Endodermal cell (in vitro differentiated cells): ENCODE measurements around the gene SPOUT1. TPM values are rescaled to one million over a fixed set of nuclear protein-coding genes. Genes with fewer than 3 reads are reported as not detected.

Experiments used
- DNase-seq: peaks from one replicate; pipeline ENCODE4 v3.0.0-alpha.2; 2017
- H3K27ac ChIP-seq: 2 replicates; pipeline ENCODE4 v1.5.1; 2013; ENCODE audit warnings: mild to moderate bottlenecking, low read depth, low read length, moderate library complexity
- H3K27me3 ChIP-seq: 2 replicates; pipeline ENCODE4 v1.6.1; 2013; ENCODE audit warnings: mild to moderate bottlenecking, low read length, moderate library complexity; ENCODE audit not compliant: insufficient read depth, control insufficient read depth, poor library complexity, severe bottlenecking
- H3K36me3 ChIP-seq: 2 replicates; pipeline ENCODE4 v1.7.0; 2013; ENCODE audit warnings: mild to moderate bottlenecking, low read length, moderate library complexity; ENCODE audit not compliant: control insufficient read depth, insufficient read depth
- H3K4me1 ChIP-seq: one replicate; pipeline ENCODE4 v1.7.0; 2013; ENCODE audit warnings: low read length; ENCODE audit not compliant: control insufficient read depth, insufficient read depth
- H3K4me3 ChIP-seq: 2 replicates; pipeline ENCODE4 v1.5.1; 2013; ENCODE audit warnings: mild to moderate bottlenecking, low read length, moderate library complexity
- H3K9ac ChIP-seq: 2 replicates; pipeline ENCODE4 v1.6.1; 2013; ENCODE audit warnings: mild to moderate bottlenecking, low read length, moderate library complexity; ENCODE audit not compliant: poor library complexity, severe bottlenecking; ENCODE audit errors: extremely low read depth
- H3K9me3 ChIP-seq: 2 replicates; pipeline ENCODE4 v1.6.1; 2013; ENCODE audit warnings: mild to moderate bottlenecking, low read length, moderate library complexity; ENCODE audit not compliant: control insufficient read depth
- H3K27ac Mint-ChIP-seq: 2 replicates; pipeline ENCODE4 v1.8.0; 2020; ENCODE audit warnings: mixed read lengths
- H3K27me3 Mint-ChIP-seq: 2 replicates; pipeline ENCODE4 v1.8.0; 2021; ENCODE audit warnings: mild to moderate bottlenecking, mixed read lengths; ENCODE audit not compliant: insufficient read depth
- H3K36me3 Mint-ChIP-seq: 2 replicates; pipeline ENCODE4 v1.8.0; 2020; ENCODE audit warnings: low read depth, mixed read lengths
- H3K4me1 Mint-ChIP-seq: 2 replicates; pipeline ENCODE4 v1.8.0; 2020; ENCODE audit warnings: mixed read lengths
- H3K4me3 Mint-ChIP-seq: 2 replicates; pipeline ENCODE4 v1.8.0; 2020; ENCODE audit warnings: mild to moderate bottlenecking, moderate library complexity, mixed read lengths
- H3K9me3 Mint-ChIP-seq: 2 replicates; pipeline ENCODE4 v1.8.0; 2020; ENCODE audit warnings: mild to moderate bottlenecking, mixed read lengths
- CTCF ChIP-seq: fragments of 200-600 bp; sonication (generic); conservative IDR thresholded peaks from 2 replicates; pipeline ENCODE4 v1.5.0; 2021; ENCODE audit warnings: antibody characterized with exemption, mild to moderate bottlenecking
- WGBS, 2 experiments: methylation state at CpG; one replicate each; pipeline versions ENCODE4 v1.1.5 to v1.1.7; 2013; ENCODE audit warnings: missing lambda C conversion rate in 2 of 2, mixed read lengths in 1 of 2; ENCODE audit not compliant: insufficient coverage in 1 of 2, insufficient read length in 1 of 2; 5-methylcytosine and 5-hydroxymethylcytosine counted together
- total RNA-seq, 2 donors: library from RNA; stranded (reverse); fragmentation: NEBNext Ultra II Directional in 1 of 2; extraction: Animal tissue kit (Norgen Biotek cat#: 25700) in 1 of 2; gene quantifications; 2 replicates in 1 of 2; 3 replicates in 1 of 2; pipeline ENCODE4 v1.2.1, GENCODE V29; 2021

Gene SPOUT1
- total RNA-seq, 2 donors from 2014 or later: 66.9 to 86.5 TPM

- TF ChIP-seq CTCF: no peak
- Mint-ChIP-seq H3K9me3 (no peaks in the 10 kb centered on the region), H3K4me3 (peak overlapping the region; percentile 59), H3K27ac (no peak overlapping the region), H3K27me3 (peaks cover 1% of the 10 kb centered on the region), H3K4me1 (peaks cover 9% of the 10 kb centered on the region), H3K36me3 (peaks cover 23% of the 10 kb centered on the region)
- Histone ChIP-seq H3K4me1 (no peaks in the 10 kb centered on the region), H3K9ac (no peak overlapping the region), H3K4me3 (peak overlapping the region; percentile 77), H3K27me3 (no peaks in the 10 kb centered on the region), H3K27ac (no peak overlapping the region), H3K36me3 (peaks cover 17% of the 10 kb centered on the region), H3K9me3 (no peaks in the 10 kb centered on the region)
- no peak for DNase-seq
- WGBS, 2 experiments: 85 to 90% methylated on average over 7 to 18 of the region's 18 CpGs
Measured at GRCh38 chr9:128819716-128820664, 9.6 kb downstream of the SPOUT1 start.

- H3K36me3 Mint-ChIP-seq: peaks cover 14% of the 10 kb centered on the region
Measured at GRCh38 chr9:128818839-128819715, 10.5 kb downstream of the SPOUT1 start.

More at GRCh38 chr9:128818839-128819715, 10.5 kb downstream of the SPOUT1 start:
- peak; percentile 82 for DNase-seq
- H3K4me1 ChIP-seq: no peaks in the 10 kb centered on the region
- peak overlapping the region; percentile 77 for H3K4me3 ChIP-seq
- H3K9ac ChIP-seq: peak overlapping the region; percentile 49
- peaks cover 9% of the 10 kb centered on the region for H3K4me1 Mint-ChIP-seq
- H3K27ac ChIP-seq: no peak overlapping the region
- 9% methylated on average over 54 to 88 of the region's 90 CpGs for WGBS, 2 experiments
- no peaks in the 10 kb centered on the region for H3K9me3 ChIP-seq
- peak overlapping the region; percentile 64 for H3K27ac Mint-ChIP-seq
- H3K36me3 ChIP-seq: peaks cover 10% of the 10 kb centered on the region
- H3K27me3 Mint-ChIP-seq: peaks cover 3% of the 10 kb centered on the region
- no peak for TF ChIP-seq CTCF
- H3K27me3 ChIP-seq: no peaks in the 10 kb centered on the region
- no peaks in the 10 kb centered on the region for H3K9me3 Mint-ChIP-seq
- peak overlapping the region; percentile 59 for H3K4me3 Mint-ChIP-seq
